ENCODE results near the gene FGF18. TPM values are rescaled to one million over a fixed set of nuclear protein-coding genes. Genes with fewer than 3 reads are reported as not detected.
A peak's percentile ranks its signal among the peaks of the same experiment; 100 is the strongest.

The FGF18 gene
- total and polyA plus RNA-seq, 9 of the 15 experiments (the other 6 are each of a cell fraction or from before 2014, with no cell fraction given): 0.05 to 0.18 (median 0.11) TPM; not detected in 6

DNA sequence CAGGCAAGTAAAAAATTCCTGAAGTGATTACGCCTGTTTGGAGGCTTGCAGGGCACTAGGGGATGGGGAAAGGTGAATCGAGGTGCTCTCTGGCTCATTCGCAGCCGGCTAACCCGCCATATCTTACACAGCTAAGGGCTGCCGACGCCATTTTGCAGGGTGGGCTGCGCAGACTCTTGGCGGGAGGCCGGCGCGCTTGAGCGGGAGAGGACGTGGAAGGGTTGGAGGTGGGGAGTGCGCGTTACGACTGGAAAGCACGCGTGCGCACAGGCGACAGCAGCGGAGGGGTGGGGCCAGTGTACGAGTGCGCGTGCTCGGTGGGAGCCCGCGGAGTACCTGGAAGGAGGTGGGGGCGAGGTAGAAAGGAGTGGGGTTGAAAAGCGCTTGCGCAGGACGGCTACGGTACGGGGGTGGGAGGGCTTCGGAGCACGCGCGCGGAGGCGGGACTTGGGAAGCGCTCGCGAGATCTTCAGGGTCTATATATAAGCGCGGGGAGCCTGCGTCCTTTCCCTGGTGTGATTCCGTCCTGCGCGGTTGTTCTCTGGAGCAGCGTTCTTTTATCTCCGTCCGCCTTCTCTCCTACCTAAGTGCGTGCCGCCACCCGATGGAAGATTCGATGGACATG is 32.0 kb upstream of the FGF18 start, which contains the start of gene NPM1 (continued):
- TF ChIP-seq, protein P1, sequence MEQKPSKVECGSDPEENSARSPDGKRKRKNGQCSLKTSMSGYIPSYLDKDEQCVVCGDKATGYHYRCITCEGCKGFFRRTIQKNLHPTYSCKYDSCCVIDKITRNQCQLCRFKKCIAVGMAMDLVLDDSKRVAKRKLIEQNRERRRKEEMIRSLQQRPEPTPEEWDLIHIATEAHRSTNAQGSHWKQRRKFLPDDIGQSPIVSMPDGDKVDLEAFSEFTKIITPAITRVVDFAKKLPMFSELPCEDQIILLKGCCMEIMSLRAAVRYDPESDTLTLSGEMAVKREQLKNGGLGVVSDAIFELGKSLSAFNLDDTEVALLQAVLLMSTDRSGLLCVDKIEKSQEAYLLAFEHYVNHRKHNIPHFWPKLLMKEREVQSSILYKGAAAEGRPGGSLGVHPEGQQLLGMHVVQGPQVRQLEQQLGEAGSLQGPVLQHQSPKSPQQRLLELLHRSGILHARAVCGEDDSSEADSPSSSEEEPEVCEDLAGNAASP (IDR thresholded peaks at IDR 0.05): no peak
- TF ChIP-seq EP300 (IDR thresholded peaks at IDR 0.05; ENCODE audit: low read length): no peak
- TF ChIP-seq NCOR1 (IDR thresholded peaks at IDR 0.05): no peak; the same call in 1 of the 2 replicates
- TF ChIP-seq HMG20B (CRISPR knock-in tag; IDR thresholded peaks at IDR 0.05): no peak
- no peak for TF ChIP-seq IFI16 (CRISPR knock-in tag; IDR thresholded peaks at IDR 0.05)
- TF ChIP-seq GTF2A2 (tag; IDR thresholded peaks at IDR 0.05): peak; percentile 88; the same call in 1 of the 2 replicates
- no peak for TF ChIP-seq BRCA1 (IDR thresholded peaks at IDR 0.05)
- TF ChIP-seq BRCA1 (CRISPR knock-in tag; IDR thresholded peaks at IDR 0.05): no peak
- no peak for TF ChIP-seq PRPF4 (IDR thresholded peaks at IDR 0.05; ENCODE audit: insufficient read depth, low read depth, low read length, poor library complexity, severe bottlenecking)
- TF ChIP-seq TAL1 (IDR thresholded peaks at IDR 0.05): no peak
- no peak for TF ChIP-seq GATAD2A (IDR thresholded peaks at IDR 0.05)
- TF ChIP-seq ZKSCAN3 (CRISPR knock-in tag; IDR thresholded peaks at IDR 0.05): no peak
- no peak for TF ChIP-seq ZNF239 (CRISPR knock-in tag; IDR thresholded peaks at IDR 0.05)
- TF ChIP-seq RUNX1 (IDR thresholded peaks at IDR 0.05; ENCODE audit: low read depth): no peak
- peak; percentile 59; the same call in 1 of the 2 replicates for TF ChIP-seq ETV5 (CRISPR knock-in tag; IDR thresholded peaks at IDR 0.05; ENCODE audit: low read depth)
- no peak for TF ChIP-seq ZNF23 (CRISPR knock-in tag; IDR thresholded peaks at IDR 0.05)
- peak; percentile 89 for TF ChIP-seq BRD9 (IDR thresholded peaks at IDR 0.05; ENCODE audit: low read depth, partially characterized antibody)
- no peak for TF ChIP-seq THAP12 (CRISPR knock-in tag; IDR thresholded peaks at IDR 0.05)
- no peak for TF ChIP-seq SMAD2 (IDR thresholded peaks at IDR 0.05; ENCODE audit: low read depth, low read length)
- peak; percentile 72 to 80; a peak in 2 of 4 replicates for TF ChIP-seq TRIM24 (IDR thresholded peaks at IDR 0.05)
- no peak for TF ChIP-seq ETV6 (IDR thresholded peaks at IDR 0.05; ENCODE audit: borderline replicate concordance in 1 of 2, low read depth in 2 of 2, low read length in 1 of 2)
- TF ChIP-seq ETV6 (CRISPR knock-in tag; IDR thresholded peaks at IDR 0.05; ENCODE audit: borderline replicate concordance): peak; percentile 88; the same call in 1 of the 2 replicates
- TF ChIP-seq ZNF175 (CRISPR knock-in tag; IDR thresholded peaks at IDR 0.05; ENCODE audit: low read depth): no peak
- no peak for TF ChIP-seq MAFG (tag; conservative IDR thresholded peaks at IDR 0.05)
- TF ChIP-seq RBM25 (IDR thresholded peaks at IDR 0.05; ENCODE audit: low read depth, low read length, severe bottlenecking): no peak
- TF ChIP-seq ZNF217 (CRISPR knock-in tag; IDR thresholded peaks at IDR 0.05): no peak
- TF ChIP-seq NCOA2 (IDR thresholded peaks at IDR 0.05; ENCODE audit: partially characterized antibody in 2 of 2): no peak
- no peak for TF ChIP-seq KAT7 (CRISPR knock-in tag; IDR thresholded peaks at IDR 0.05; ENCODE audit: borderline replicate concordance)
- TF ChIP-seq ZNF408 (CRISPR knock-in tag; IDR thresholded peaks at IDR 0.05; ENCODE audit: low read depth): no peak
- no peak for TF ChIP-seq TAF15 (IDR thresholded peaks at IDR 0.05; ENCODE audit: low read depth, low read length)
